ENCODE results near the gene RPL3.

RPL3 gene

DNA sequence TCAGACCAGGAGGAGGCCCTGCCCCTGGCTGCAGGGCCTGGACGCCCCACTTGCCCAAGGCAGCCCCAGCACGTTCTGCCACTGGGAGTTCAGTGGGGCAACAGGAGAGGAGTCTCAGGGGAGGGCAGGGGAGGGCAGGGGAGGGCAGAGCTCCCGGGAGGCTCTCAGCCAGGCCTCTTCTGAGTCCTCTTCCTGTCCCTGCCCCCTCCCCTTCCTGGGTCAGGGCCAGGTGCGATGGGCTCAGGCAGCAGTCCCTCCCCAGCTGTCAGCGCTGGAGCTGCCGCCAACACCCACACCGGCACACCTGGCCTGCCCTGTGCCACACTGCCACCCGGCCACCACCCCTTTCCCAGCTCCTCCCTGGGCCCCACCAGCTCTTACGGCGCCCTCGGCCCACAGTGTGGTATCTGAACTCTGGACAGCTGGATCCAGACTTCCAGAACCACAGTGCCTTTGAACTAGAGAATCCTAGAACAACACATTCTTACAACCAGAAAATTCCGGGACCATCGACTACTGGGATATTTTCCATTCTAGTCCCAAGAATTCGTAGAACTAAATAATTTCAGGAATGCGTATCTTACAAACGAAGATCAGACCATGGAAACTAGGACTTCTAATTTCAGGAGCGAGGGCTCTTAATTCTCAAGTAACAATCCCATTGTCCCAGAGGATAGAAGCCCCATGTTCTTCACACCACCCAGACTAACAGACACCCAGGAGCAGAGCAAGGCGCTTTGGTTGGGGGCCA is 21.8 kb downstream of the RPL3 start:
- no peak for DNase-seq

DNA sequence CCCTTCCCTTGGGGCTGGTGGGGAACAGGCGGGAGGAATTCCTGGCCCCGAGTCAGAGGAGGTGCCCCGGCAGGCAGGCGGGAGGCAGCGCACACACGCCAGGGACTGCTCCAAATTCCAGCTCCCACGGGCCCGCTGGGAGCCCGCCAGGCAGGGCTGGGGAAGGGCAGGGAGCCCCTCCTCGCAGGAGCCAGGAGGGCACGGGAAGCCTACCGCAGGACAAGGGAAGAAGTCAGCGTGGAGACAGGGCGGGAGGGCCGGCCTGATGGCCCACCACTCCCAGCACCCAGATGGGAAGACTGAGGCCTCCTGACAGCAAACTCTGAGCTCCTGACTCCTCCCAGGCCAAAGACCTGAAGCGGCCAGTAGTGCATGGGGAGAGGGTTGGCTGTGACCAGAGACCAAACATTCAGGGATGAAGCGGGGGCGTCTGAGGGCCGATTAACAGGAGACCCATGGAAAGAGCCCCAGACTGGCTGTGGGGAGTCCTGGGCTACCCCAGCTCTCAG is 22.4 kb downstream of the RPL3 start:
- DNase-seq = no peak

DNA sequence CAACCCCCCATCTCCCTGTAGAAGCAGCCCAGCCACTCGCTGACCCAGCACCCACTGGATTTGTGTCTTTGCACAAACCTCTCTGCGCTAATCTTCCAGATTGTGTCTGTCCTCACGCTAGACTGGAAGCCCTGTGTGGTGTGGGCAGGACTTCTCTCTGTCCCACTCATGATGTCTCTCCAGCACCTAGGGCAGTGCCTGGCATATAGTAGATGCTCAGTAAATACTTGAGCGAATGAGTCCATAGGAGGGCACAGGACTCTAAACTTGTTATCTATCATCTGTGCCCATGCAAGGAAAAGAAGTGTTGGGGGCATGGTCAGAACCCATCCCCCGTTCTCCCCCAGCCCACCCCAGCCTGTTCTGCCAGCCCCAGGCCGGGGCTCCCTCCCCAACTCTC is 22.9 kb downstream of the RPL3 start:
- DNase-seq = no peak

DNA sequence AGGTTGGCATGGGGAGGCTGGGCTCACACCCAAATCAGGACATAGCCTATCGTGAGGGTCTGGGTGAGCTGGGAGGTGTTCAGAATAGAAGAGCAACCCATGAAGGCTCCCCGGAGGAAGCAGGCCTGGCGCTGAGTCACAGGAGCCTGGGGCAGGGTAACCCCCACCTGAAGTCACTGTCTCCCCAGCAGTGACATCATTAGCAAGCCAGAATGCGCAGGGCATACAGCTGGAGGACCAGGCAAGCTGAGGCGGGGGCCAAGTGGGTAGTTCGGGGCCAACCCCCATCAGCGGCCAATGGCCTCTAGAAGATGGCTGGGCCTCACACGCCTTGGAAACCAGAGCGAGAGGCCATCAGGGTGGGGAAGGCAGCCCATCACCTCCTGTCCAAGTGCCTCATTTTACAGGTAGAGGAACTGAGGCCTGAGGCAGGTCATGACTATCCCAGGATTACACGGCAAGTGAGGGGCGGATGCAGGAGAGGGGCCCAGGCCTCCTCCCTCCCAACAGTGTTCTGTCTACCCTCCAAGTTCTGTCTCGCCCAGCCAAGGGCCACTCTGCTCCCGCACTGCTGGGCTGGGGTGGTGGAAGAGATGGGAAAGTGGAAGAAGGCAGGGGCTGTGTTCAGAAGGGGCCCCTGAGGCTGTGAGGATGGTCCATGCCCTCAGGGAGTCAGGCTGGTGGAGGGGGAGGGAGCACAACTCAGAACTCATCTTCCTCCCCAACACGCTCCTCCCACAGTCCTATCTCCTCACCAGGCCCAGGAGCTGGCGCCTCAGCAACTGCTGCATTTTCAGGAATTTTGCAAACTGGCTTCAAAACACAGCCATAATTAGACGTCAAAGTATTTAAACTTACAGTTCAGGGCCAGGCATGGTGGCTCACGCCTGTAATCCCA is 24.6 kb downstream of the RPL3 start:
- no peak for DNase-seq

DNA sequence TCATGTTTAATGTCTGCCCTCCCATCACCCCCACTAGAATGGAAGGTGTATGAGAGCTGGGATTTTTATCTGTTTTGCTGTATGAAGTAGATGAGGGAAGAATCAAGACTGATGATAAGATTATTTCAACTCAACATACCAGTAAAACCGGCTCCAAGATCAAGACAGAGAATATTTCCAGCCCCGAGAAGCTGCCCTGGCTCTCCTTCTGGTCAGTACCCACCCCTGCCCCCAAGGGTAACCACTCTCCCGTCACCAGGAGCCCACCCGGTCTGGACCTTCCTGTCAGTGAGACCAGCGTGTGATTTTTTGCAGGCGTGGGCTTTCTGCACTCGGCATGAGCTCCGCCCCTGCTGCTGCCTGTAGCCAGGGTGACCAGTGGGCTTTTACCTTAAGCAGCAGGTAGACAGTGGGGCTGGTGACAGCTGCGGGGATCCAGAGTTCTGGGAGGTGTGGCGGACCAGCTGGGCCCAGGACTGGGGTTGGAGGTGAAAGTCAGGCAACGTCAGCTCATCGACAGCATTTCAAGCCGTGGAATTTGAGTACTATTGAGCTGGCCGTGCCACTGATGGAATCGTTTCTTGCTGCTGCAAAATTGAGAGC is 25.6 kb downstream of the RPL3 start:
- DNase-seq = no peak

DNA sequence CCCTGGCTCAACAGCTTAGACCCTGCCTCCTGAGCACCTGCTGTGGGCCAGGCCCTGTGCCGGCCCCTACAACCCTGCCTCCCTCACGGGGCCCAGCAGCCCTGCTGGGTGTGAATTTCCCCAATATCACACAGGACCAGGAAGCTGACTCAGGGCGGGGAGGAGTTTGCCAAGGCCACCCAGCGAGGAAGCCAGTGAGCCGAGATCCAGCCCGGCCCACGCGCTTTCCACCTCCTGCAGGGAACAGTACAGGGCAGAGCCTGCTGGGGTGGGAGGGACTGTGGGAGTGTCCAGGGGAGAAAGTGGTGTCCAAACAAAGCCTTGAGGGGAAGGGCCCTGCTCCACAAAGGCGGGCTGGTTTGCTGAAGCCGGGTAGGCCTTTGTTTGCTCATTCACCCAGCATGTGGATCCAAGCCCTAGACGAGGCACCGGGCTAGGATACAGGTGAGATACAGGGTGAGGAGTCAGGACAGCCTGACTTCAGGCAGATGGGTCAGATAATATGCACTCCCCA is 26.8 kb downstream of the RPL3 start:
- DNase-seq = no peak

DNA sequence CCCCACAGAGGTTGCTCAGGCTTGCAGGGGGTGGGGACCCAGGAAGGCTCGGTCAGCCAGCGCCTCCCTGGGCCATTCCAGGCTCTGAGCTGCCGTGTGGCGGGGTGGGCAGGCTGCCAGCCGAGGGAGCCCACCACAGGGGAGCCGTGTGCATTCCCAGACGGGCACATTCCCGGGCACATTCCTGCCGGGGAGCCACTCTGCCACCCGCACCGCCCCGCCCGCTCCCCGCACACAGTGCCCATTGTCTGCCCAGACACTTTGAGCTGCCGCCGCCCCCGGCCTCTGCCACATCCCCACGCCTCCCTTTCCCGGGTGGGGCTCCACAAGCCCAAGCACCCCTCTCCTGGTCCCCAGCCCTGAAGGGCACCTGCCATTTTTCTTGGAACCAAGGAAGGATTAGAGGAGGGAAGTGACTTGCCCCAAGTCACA is 27.4 kb downstream of the RPL3 start:
- DNase-seq = no peak

DNA sequence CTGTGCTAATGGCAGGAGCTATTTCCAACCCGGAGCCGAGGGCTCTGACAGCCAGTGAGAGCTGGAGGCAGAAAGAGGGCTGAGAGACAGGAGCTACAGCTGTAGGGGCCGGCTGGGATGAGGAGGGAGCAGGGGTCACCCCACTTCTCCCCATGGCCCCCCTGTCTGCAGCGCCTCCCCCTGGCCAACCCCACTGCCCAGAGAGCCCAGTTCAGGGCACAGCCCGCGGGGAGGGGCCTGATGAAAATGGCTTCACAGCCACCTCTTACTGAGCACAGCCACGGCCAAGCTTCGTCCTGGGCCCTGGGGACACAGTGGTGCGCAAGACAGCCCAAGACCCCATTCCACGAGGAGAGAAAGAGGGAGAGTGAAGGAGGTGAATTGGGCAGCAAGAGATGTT is 27.9 kb downstream of the RPL3 start:
- DNase-seq = no peak

DNA sequence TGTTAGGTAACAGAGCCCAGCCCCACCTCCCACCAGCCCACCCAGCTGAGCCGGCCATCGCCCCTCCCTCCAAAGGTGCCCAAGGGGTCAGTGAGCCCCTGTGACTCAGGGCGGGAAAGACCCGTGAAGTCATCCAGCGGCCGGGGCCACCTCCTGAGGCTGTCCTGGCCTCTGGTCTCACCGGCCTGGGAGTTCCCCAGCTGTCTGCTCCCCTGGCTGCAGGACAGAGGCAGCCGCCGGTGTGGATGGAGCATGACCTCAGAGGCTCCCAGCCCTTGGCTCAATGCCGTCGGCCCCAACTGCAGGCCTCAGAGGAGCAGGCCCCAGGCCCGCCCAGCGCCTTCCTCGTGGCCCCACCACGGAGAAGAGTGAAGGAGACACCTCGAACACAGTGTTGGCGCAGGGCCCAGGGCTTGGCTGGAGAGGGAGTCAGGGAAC is 28.7 kb downstream of the RPL3 start:
- no peak for DNase-seq

DNA sequence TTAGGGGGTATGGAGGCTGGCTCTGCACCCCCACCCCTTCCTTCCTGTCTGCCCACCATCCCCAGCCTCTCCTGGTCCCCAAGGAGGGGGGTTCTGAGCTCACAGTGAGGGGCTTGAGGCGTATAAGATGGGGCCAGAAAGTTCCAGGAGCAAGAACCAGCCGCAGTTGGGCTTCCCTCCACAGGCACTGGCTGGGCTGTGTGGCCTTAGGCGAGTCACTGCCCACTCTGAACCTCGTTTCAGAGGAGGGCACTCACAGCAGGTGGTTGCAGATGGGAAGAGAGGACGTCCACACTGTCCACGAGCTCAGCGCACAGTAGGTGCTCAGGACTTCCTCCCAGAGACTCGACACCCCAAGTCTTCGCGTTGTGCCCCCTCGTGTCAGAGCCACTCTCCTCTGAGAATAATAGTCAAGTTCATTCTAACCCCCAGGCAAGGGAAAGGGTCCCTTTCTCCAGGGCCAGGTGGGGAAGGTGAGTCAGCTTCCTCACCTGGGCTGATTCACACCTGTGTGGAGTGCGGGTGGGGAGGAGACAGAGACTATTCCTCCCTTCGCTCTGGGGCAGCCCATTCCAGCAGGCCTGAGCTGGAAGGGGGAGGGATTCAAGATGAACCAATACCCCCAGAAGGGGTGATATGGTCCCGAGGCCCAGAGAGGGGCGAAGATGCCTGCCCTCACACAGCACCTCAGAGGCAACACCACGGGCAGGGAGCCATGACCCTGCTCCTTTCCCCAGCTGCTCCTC is 29.3 kb downstream of the RPL3 start:
- DNase-seq = no peak

DNA sequence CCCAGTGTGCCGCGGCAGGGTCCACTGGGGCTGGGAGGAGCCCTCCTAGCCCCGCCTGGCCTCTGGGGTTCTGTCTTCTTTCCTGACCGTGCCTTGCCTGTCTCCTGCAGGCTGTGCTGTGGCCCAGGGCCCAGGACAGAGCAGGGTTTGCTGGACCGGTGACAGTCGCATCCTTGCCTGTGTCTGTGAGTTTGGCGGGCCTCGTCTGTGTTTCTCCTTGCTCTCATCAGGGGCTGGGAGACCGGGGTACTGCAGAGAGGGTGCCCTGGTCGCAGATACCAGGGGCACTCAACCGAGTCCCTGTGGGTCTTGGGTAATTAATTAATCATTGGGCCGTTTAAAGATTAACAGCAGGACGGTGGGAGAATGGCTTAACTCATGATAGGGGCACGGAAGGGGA is 29.9 kb downstream of the RPL3 start:
- no peak for DNase-seq

DNA sequence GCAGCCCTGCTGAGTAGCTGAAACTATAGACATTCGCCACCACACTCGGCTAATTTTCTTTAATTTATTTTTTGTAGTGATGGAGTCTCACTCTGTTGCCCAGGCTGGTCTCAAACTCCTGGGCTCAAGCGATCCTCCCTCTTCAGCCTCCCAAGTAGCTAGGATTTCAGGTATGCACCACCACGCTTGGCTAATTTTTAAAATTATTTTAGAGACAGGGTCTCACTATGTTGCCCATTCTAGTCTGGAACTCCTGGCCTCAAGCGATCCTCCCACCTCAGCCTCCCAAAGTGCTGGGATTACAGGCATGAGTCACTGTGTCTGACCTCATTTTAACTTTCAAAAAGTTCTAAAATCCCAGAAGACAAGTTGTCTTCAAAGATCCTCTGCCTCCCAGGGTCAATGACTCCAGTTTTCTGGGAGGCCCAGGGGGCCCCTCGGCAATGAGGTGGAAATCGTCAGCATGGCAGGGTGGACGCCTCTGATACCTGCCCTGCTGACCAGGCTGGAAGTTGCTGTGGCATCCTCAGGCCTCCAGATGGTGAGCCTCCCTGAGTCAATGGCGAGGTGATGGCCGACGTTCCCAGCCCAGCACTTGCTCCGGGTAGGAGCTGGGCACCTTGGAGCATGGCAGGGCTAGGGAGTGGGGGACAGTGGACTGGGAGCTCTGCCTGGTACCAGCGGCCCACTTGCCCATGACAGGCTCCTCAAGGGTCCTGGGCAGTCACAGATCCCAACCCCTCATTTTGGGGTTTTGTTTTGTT is 31.1 kb downstream of the RPL3 start:
- no peak for DNase-seq

DNA sequence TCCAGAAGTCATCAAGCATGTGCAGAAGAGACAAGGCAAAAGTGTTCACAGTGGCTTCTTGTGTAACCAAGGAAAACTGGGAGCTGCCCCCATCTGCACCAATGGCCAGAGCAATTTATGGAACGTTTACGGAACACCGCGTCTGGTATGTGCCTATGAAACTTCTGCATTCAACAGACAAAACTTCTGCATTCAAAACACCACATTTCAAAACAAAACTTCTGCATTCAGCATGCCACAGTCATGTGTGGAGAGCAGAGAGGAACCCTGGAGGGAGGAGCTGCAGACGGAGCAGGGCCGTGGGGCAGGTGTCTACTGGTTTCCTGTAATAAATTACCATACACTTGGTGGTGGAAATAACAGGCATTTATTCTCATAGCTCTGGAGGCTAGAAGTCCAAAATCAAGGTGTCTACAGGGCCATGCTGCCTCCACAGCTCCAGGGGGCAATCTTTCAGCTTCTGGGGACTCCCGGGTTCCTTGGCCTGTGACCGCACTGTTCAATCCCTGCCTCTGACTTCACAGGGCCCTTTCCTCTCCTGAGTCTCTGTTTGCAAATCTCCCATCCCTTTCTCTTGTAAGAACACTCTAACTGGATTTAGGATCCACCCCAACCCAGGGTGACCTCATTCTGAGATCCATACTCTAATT is 32.2 kb downstream of the RPL3 start:
- no peak for DNase-seq

DNA sequence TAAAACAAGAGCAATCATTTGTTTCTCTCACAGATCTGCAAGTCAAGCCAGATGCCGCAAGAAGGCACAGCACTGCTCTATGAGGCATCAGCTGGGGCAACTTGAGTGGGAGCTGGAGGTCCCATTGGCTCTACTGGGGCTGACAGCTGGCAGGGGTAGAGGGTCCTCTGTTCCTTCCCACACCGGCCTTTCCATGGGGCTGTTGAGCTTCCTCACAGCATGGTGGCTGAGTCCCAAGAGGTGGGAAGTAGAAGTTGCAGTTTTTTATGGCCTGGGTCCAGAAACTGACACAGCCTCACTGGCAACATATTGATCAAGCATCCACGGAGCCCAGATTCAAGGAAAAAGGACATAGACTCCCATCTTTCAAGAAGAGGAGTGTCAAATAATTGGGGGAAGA is 34.4 kb downstream of the RPL3 start:
- DNase-seq = no peak

DNA sequence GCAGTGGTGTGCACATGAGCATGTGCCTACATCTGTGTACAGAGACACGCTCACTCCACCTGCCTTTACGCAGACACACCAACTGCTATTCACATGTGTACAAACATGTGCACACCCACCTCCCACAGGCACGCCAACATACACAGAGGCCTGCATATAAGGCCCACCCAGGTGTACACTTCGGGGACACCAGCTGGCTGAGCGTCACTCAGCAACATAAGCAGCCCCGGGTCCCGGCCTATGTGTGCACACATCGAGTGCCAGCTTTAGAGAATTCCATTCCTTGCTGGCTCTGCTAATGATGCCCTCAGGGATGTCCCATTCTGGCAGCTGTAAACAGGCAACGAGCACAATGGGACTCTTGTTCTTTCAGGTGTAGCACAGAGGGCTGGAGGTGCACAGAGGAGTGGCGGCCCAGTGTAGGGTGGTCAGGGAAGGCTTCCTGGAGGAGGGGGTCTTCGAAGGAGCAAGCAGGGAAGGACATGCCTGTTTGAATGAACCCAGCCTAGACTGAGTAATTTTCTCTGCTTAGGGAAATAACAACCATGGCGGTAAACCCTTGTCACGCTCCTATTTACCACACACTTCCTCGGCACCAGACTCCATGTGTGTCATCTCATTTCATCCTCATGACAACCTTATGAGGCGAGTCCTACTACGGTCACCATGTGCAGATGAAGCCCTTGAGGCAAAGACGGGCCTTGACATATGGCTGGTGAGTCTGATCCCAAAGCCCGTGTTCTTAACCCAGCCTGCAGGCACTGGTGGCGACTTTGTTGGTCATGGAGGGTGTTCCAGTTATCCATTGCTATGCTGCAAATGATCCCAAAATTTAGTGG is 35.1 kb downstream of the RPL3 start:
- no peak for DNase-seq

DNA sequence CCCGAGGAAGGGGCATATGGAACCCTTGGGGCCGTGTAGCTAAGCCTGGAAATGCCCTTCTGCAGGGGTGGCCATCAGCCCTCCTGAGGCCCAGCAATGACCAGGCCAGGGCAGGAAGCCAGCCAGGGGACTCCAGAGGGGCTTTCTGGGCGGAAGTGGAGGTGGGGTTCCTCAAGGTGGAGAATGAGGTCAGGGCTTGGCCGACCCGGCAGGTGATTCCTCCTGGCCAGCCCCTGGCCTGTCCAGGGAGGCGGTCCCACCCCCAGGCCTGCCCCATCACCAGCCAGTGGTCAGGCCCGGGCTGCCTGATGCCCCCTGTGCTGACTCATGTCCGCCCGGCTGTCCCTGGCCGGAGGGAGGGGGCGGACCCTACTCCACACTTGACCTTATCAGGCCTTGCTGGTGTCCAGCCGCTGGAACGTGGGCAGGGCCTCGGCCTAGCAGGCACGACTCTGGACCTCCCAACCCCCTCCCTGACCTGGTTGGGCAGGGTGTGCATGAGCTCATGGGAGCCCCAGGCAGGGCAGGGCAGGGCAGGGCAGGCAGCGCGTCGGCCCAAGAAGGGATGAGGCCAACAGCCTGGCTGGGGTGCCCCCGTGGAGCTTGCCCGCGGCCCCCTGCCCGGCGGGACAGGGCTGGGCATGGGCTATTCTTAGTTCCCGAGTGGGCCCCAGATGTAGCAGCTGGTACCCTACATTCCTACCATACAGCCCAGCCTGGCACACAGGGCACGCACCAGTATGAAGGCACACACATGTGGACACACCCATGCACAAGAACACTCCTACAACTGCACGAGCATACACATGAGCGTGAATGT is 35.9 kb downstream of the RPL3 start:
- DNase-seq = no peak

DNA sequence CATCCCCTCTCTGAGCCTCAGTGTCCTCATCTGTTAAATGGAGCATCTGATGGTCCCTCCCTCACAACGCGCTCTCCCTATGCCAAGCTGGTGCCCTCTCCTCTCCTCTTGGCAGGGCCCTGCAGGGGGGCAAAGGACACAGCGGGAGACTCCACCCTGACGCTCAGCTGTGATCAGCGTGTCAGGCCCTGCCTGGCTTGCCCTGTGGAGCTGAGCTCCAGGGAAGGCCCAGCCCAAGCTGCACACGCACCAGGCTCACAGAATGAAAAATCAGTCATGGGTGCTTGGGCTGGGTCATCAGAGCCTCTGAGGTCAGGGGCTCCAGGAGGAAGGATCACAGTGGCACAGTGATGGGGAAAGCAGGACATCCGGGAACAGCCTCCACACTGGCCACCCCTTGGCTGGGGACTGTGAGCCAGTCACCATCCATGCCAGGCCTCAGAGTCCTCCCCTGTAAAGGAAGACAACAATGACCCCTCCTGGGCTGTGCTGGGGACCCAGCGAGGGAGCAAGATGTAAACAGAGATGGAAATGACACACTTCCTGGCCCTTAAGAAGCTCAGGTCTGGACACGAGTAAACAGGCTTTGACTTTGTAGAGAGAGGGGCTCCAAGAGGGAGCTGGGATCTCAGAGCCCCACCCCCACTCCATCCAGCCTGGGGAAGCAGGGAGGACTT is 36.6 kb downstream of the RPL3 start:
- DNase-seq = no peak

DNA sequence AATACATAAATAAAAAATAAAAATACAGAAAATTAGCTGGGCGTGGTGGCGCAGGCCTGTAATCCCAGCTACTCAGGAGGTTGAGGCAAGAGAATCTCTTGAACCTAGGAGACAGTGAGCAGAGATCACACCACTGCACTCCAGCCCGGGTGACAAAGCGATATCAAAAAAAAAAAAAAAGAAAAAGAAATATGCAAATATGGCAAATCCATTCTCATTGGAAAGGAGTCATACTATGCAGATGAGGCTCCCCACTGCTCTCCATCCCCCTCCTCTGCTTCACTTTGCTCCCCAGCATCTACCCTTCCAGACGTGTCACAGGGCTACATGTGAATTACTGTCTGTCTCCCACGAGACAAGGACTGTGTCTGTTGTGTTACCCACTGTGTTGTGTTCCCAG is 38.3 kb downstream of the RPL3 start:
- no peak for DNase-seq

DNA sequence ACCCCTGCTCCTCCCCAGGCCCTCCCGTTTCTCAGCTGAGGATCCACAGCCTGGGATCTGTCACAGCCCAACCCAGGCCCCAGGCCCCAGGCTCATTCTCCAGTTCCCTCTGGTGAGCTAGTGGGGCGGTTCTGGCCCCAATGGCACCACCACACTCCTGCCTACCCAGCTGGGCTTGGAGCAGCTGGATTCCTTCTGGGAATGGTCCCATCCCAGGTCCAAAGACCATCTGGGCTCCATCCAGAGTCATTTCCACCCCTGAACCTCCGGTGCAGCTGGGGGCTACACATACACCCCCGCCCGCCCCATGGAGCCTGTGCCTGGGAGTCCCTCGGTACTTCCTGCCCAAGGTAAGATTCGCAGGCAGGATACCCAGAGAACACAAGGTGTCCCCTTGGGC is 39.2 kb downstream of the RPL3 start:
- no peak for DNase-seq
